A549 (cell line): ENCODE data around the gene ATG10.

Experiments
- ESRRA ChIP-seq: fragments of 150-350 bp; IDR thresholded peaks from 2 replicates; pipeline ENCODE4 v1.6.1; 2014; ENCODE audit warnings: mild to moderate bottlenecking, low read length, borderline replicate concordance
- JUNB ChIP-seq: fragments of >200 bp; sonication (Bioruptor Twin); formaldehyde crosslinking; IDR thresholded peaks from 2 replicates; pipeline ENCODE4 v1.6.1; 2016
- POLR2A ChIP-seq: IDR thresholded peaks from 2 replicates; pipeline ENCODE4 v1.6.1; 2012; ENCODE audit warnings: mild to moderate bottlenecking, low read length
- RAD21 ChIP-seq, 2 experiments: fragments of >200 bp in 1 of 2; sonication (Bioruptor Twin) in 1 of 2; formaldehyde crosslinking in 1 of 2; IDR thresholded peaks in 1 of 2; conservative IDR thresholded peaks in 1 of 2; 2 replicates in 1 of 2; 3 replicates in 1 of 2; pipeline ENCODE4 v1.6.1; 2012 to 2018; ENCODE audit warnings: inconsistent platforms in 1 of 2
- SREBF2 ChIP-seq: fragments of 450-650 bp; IDR thresholded peaks from 2 replicates; pipeline ENCODE4 v1.6.1; 2014; ENCODE audit warnings: mild to moderate bottlenecking, moderate library complexity
- TF ChIP-seq, protein P1 (sequence below): fragments of >200 bp; sonication (Bioruptor Twin); formaldehyde crosslinking; IDR thresholded peaks from 3 replicates; pipeline ENCODE4 v1.5.1; 2016

DNA sequence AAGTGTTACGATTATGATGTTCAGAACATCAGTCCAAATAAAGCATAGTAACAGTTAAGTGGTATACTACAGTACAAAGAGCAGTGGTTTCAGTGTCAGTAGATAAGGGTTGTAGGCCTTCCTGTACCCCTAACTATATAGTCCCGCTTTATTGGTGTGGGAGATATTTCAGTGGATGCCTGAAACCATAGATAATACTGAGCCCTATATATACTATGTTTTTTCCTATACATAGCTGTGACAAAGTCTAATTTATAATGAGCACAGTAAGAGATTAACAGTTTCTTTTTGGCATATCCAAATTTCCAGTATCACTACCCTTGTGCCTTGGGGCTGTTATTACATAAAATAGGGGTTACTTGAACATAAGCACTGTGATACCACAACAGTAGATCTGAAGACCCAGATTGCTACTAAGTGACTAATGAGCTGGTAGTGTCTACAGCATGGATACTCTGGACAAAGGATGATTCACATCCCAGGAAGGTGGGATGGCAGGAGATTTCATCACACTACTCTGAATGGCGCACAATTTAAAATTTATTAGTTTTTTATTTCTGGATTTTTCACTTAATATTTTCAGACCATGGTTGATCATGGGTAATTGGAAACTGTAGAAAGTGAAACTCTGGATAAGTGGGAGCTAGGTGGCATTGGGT, 187.1 kb downstream of the ATG10 start:
- no peak for TF ChIP-seq SREBF2
- no peak for TF ChIP-seq POLR2A
- TF ChIP-seq, protein P1, sequence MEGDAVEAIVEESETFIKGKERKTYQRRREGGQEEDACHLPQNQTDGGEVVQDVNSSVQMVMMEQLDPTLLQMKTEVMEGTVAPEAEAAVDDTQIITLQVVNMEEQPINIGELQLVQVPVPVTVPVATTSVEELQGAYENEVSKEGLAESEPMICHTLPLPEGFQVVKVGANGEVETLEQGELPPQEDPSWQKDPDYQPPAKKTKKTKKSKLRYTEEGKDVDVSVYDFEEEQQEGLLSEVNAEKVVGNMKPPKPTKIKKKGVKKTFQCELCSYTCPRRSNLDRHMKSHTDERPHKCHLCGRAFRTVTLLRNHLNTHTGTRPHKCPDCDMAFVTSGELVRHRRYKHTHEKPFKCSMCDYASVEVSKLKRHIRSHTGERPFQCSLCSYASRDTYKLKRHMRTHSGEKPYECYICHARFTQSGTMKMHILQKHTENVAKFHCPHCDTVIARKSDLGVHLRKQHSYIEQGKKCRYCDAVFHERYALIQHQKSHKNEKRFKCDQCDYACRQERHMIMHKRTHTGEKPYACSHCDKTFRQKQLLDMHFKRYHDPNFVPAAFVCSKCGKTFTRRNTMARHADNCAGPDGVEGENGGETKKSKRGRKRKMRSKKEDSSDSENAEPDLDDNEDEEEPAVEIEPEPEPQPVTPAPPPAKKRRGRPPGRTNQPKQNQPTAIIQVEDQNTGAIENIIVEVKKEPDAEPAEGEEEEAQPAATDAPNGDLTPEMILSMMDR: no peak
- TF ChIP-seq JUNB: peak; percentile 60
- TF ChIP-seq ESRRA: no peak
- no peak for TF ChIP-seq RAD21 (conservative IDR thresholded peaks at IDR 0.05 in 1 of 2, IDR thresholded peaks at IDR 0.05 in 1 of 2)
